HG03558 (cell line): Measurements from ENCODE around the gene SLC25A21.
"Not testable (repeated sequence)": the region's sequence is repeated elsewhere in the genome, so short reads cannot be mapped to it uniquely, and the experiment has no call there.

ENCODE experiments used
- ATAC-seq: cut with Tn5 transposase; IDR thresholded peaks from one replicate; pipeline ENCODE4 v1.9.1; 2021; ENCODE audit warnings: moderate number of reproducible peaks; ENCODE audit not compliant: unreplicated experiment; ENCODE audit errors: extremely low read depth

The SLC25A21 gene

GRCh38 chr14:36901861-36902260 is 270.5 kb downstream of the SLC25A21 start:
- ATAC-seq: no peak

GRCh38 chr14:36900846-36901245 is 271.6 kb downstream of the SLC25A21 start:
- ATAC-seq: no peak

DNA sequence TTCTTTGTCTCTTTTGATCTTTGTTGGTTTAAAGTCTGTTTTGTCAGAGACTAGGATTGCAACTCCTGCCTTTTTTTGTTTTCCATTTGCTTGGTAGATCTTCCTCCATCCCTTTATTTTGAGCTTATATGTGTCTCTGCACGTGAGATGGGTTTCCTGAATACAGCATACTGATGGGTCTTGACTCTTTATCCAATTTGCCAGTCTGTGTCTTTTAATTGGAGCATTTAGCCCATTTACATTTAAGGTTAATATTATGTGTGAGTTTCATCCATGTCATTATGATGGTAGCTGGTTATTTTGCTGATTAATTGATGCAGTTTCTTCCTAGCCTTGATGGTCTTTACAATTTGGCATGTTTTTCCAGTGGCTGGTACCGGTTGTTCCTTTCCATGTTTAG is 276.1 kb downstream of the SLC25A21 start:
- ATAC-seq: not testable (repeated sequence)

DNA sequence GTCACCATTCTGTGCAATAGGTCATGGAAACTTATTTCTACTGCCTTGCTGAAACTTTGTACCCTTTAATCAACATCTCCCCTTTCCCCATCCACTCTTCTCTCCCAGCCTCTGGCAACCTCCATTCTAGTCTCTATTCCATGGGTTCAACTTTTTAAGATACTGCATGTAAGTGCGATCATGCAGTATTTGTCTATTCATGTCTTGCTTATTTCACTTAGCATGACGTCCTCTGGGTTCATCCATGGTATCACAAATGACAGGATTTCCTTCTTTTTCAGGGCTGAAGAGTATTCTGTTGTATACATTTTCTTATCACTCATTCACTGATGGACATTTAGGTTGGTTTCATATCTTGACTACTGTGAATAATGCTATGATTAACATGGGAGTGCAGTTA is 288.4 kb downstream of the SLC25A21 start:
- no peak for ATAC-seq

GRCh38 chr14:36880276-36880675 is 292.1 kb downstream of the SLC25A21 start:
- no peak for ATAC-seq

- ATAC-seq: no peak
Measured at GRCh38 chr14:36879558-36879957, 292.8 kb downstream of the SLC25A21 start.

- no peak for ATAC-seq
Measured at GRCh38 chr14:36874396-36875138, 297.8 kb downstream of the SLC25A21 start.

- ATAC-seq: no peak
Measured at GRCh38 chr14:36870776-36871175, 301.6 kb downstream of the SLC25A21 start.

- no peak for ATAC-seq
Measured at GRCh38 chr14:36869125-36869524, 303.3 kb downstream of the SLC25A21 start.

DNA sequence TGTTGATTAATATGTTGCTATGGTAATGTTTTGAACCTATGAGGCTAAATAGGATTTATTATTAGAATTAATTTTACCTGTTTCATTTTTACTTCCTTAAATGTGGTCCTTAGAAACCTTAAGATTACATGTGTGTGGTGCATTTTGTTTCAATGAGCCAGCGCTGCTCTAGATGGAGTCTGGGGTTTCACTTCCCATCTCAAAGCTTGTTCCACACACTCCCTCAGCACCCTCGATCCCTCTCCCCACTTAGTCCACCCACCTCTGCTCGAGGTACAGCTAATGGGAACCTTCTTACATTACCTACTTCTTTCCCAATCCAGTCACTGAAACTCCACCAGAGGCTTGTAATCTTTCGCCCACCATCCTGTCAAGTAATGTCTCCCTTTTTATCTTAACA is 305.5 kb downstream of the SLC25A21 start:
- peak; percentile 48 for ATAC-seq

DNA sequence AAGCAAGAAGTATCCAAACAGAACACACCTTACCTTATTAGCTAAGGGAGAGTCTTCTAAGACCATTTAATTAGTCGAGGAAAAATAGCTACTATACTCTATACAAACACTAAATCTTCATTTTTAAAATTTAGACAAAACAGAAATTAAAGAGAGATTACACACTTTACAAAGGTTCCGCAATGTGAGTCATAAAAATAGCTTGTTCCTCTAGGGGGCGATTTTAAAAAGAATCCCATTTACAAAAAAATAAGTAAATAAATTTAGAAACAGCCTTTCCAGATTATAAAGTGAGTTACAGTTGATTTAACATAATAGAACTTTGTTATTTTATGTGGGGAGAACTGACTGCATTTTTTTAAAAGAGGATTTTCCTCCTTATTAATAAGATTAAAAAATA is 309.1 kb downstream of the SLC25A21 start:
- ATAC-seq: no peak

GRCh38 chr14:36862237-36862636 is 310.2 kb downstream of the SLC25A21 start:
- ATAC-seq: not testable (repeated sequence)

GRCh38 chr14:36860831-36861230 is 311.6 kb downstream of the SLC25A21 start:
- no peak for ATAC-seq

DNA sequence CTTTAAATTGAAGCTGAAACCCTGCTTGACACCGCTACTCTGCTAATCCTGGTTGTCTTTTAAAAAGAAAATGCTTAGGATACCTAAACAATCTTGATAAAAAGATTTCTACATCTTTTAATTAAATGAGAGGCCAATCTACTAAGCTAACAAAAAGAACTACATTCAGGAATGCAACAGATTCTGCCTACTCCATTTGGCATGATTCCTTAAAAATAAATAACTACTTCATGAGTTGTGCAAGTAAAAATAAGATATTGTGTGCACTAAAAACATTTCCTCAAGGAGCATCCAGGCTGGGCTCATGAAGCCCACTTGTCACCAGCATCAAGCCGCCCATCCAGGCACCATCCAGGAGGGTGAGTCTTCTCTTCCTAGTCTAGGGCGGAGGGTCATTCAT is 313.3 kb downstream of the SLC25A21 start:
- no peak for ATAC-seq

GRCh38 chr14:36857842-36858445 is 314.5 kb downstream of the SLC25A21 start:
- ATAC-seq: no peak

DNA sequence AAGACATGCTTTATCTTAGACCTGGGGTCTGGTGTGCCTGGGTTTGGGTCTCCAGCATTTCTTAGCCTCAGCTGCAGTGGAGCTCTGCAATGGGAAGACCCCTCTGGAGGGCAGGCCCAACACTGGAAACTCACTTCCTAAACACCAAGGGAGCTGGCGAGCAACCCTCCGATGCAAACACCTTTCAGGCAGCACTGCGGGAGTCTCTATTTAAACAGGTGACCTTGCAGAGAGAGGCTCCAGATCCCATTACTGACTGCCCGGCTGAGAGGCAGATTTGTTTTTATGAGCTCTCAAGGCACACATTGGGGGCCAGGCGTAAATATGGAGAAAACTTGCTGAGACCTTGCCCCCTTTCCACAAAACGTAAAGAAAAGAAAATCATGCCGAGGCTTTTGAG is 315.3 kb downstream of the SLC25A21 start:
- no peak for ATAC-seq

- ATAC-seq: no peak
Measured at GRCh38 chr14:36856095-36856878, 316.1 kb downstream of the SLC25A21 start.

DNA sequence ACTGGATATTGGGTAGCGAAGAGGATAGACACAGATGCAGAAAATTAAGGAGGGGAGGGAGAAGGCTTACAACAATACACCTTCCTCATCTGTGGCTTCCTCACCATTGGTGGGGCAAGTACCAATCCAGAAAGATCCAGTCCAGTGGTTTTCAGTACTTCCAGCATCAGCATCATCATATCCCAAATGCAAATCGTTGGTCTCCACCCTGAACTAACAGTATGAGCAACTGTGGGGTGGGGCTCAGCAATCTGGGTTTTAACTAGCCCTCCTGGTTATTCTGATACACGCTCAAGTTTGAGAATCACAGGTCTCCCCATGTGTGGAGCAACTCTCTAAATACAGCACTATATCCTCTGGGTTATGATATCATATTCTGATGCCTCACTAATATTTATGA is 317.0 kb downstream of the SLC25A21 start:
- ATAC-seq: no peak

GRCh38 chr14:36852981-36853691 is 319.3 kb downstream of the SLC25A21 start:
- ATAC-seq: no peak

DNA sequence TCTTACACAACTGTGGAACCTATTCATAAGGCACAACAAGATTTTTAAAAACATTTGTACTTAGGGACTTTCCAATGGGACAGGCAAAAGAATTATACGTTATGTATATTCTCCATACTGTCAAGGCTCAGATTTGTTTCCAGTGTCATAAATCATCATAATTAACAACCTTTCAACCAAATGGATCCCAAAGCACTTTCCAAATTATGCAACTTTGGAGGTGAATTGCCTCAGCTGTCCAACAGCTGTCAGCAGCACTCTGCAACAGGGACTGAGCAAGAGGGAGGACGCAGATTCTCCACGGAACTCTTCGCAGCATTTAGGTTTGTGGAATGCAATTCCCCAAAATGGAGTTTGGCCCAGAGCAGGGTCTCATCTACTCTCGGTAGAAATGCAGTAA is 324.2 kb downstream of the SLC25A21 start:
- no peak for ATAC-seq

- no peak for ATAC-seq
Measured at GRCh38 chr14:36847366-36847765, 325.0 kb downstream of the SLC25A21 start.
